GM18526 (cell line): ENCODE results near the gene CNTNAP2.

ENCODE experiments used
- POLR2A ChIP-seq: IDR thresholded peaks from 3 replicates; pipeline ENCODE4 v1.6.1; 2011; ENCODE audit not compliant: insufficient read length; ENCODE audit errors: extremely low read depth

Gene CNTNAP2

DNA sequence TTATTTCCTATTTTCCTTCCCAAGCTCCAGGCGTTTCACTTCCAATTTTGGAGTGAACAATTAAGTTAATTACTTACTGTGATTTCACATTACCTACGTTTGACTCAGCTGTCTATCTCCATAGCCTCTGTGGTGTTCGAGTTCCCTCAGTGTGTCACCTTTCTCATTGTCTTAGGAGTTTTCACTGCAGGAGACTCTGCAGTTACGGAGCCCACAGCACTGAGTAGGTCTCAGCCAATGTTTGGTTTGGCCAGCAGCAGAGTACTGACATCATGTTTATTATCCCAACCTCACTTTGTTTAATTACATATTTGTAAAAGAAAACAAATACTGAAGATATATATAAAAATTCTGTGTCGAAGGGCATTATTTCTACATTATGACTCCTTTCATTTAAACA, 1123.9 kb downstream of the CNTNAP2 start:
- no peak for TF ChIP-seq POLR2A

DNA sequence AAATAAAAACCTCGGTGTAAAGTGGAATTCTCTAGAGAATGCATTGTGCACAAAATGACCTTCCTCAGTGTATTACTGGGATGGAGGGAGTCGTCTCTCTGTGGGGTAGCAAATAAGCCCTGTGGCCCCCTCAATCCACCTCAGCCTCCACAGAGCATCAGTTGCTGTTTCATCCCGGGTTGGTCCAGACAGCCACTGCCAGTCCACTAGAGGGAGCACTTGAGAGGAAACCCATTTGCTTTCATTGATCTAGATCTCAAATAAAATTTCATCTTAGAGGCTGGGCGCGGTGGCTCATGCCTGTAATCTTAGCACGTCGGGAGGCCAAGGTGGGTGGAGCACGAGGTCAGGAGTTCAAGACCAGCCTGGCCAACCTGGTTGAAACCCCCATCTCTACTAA, 1128.7 kb downstream of the CNTNAP2 start:
- no peak for TF ChIP-seq POLR2A

DNA sequence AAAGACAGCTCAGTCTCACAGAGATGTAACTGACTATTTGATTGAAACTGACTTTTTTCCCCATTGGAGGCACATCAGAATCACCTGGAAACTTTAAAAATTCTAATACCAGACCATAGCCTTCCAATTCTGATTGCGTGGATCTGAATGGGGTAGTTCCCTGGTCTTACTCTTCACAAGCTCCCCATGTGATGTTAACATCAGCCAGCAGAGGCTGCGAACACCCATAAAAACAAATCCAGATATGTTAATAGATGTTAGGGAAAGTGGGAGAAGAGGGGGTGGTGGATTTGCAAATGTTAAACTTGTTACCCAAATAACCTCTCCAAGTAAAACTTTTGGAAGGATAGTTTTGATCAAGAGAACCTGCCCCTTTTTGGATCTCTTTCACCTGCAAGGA, 1133.4 kb downstream of the CNTNAP2 start:
- TF ChIP-seq POLR2A = no peak

DNA sequence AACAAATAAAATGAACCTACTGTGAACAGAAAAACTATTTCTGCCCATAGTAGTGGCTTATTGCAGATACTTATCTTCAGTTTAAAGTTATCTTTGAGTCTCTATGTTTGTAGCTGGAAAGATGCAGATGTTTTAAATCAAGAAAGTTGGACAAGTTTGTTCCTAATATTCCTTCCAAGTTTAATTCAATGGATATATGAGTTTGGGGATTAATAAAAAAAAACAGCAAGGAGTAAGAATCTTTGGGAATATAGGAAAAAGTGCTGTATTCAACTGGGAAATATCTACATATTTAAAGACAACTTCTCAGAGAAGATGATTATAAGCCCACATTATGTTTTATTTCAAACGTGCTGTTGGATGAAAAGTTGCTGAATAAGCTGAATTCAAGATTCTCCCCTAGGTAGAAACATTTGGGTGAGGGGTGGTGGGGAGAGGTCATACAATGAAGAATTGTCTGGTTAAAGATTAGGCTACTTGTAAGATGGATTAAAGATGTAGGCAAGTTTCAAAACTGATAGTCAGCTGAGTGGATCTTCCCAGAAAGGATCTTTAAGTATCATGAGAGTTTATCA, 1135.2 kb downstream of the CNTNAP2 start:
- no peak for TF ChIP-seq POLR2A

DNA sequence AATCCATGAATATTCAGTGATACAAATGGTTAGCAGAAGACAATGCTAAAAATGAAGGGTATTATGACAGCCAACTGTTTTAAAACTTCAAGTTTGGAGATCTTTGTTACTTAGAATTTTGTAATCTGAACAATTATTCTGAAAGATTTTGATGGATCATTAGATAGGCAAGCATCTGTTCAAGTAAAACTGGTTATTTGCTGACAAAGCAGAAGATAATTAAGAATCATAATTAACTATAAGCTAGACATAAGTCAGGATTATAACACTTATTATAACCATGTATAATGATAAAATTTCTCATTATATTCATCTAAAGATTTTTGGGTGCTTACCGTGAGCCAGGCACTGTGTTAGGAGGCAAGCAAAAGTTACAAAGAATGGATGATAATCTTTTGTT, 1145.1 kb downstream of the CNTNAP2 start:
- no peak for TF ChIP-seq POLR2A

DNA sequence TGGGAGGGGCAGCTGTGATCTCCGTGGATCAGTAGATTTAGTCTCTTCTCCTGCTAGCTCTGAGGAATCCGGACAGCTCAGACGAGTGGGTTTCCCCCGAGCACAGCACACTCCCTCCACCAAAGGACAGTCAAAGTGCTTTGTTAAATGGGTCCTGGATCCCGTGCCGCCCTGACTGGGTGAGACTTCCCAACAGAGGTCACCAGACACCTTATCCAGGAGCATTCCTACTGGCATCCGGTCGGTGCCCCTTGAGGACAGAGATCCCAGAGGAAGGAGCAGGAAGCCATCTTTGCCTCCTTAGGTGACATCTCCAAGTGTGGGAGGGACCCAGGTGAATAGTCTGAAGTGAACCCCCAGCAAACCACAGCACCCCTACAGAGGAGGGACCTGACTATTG, 1148.9 kb downstream of the CNTNAP2 start:
- no peak for TF ChIP-seq POLR2A

DNA sequence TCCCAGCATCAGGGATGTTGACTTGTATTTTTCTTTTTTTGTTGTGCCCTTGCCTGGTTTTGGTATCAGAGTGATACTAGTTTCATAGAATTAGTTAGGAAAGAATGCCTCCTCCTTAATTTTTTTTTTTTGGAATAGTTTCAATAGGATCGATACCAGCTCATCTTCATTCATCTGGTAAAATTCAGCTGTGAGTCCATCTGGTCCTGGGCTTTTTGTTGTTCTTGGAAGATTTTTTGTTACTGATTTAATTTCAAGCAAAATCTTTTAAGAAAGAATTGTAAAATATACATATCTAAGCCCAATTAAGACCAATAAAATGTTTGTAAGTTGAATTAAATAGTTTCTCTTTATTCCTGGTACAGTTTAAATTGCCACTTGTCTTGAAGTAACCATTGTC, 1159.5 kb downstream of the CNTNAP2 start:
- no peak for TF ChIP-seq POLR2A

DNA sequence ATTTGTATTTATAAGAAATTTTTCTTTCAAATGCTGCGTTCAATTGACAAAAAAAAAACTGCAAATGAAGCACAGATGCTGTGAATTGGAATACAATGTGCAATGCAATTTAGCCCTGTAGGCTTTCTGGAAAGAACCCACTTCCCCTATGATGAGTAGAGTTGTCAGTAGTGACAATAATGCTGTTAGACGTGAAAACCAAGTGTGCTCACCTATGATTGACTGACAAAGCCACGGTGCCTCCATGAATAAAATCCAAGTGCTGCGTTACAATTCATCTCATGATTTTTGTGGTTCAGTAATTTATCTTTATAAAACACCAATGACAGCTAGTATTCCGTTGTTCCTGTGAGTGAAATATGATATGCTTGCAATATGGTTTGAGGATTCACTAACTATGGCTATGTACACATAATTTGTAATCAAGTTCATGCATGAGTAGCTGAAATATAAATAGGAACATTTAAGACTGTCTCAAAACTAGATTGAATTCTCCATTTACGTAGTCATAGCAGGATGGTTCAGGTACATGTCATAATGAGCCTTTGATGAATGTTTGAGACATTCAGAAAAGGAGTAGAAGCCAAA, 1160.3 kb downstream of the CNTNAP2 start:
- TF ChIP-seq POLR2A = no peak

DNA sequence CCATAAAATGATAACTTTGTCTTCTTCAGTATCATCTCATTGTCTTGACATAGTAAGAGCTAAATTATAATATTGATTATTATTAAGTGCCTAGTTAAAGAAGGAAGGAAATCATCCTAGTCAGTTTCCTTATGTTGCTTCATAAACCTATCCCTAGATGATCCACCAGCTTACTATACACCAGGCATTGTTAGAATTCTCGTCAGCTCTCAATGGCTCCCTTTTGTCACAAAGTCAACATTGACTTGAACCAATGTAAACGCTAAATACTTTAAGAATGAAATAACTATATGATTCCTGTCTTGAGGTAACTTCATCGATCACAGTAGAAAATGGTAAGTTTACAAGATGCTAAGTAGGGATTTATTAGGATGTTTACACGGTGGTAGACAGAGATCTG, 1162.9 kb downstream of the CNTNAP2 start:
- TF ChIP-seq POLR2A = no peak

DNA sequence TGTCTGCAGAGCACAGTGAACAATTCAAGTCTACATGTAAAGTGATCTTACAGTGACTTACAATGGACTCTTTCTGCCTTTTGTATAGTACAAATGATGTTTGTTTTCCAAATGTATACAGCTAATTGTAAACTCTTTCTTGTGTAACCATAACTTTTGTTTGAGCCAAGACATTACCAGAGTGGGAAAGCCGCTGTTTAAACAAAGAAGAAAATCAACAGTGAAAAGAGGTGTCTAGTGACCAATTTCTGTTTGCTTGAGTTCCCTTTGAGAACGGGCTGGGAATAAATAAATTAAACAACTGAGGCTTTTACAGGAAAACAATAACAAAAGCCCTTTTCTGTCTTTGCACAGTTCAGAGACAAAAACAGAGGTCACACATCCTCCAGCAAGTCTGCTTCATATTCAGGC, 1163.4 kb downstream of the CNTNAP2 start:
- no peak for TF ChIP-seq POLR2A

DNA sequence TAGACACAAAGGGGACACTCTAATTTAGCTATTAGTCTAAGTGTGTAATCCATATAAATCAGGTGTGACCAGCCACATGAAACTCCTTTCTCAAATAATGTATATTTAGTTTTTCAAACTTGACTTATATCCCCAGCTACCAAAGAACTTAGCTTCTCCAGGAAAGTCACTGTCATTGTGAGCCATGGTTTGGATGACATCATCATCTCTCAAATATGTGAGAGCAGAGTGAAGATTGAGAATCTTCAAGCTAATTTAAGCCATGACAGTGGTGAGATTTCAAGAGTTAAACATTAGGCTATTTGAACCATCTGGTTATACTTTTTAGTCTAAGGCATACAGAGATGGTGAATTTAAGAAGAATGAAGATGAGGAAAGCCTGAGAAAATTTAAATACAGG, 1165.6 kb downstream of the CNTNAP2 start:
- TF ChIP-seq POLR2A = no peak

DNA sequence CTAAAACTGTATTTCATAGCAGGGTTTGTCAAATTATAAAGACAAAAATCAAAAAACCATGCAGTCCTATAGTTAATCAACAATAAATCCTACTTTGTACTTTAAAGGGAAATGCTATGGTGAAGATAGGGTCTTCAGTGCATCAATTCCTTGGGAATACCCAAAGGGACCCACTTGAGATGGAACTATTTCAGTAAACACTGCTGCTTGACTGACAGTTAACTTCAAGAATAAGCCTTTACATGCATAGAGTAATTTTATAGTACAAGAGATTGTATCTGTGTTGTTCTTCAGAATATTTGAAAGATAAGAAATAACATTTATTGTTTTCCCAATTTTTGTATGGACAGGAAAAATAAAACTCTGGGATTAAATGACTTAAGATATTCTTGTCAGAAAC, 1179.6 kb downstream of the CNTNAP2 start:
- TF ChIP-seq POLR2A = no peak

DNA sequence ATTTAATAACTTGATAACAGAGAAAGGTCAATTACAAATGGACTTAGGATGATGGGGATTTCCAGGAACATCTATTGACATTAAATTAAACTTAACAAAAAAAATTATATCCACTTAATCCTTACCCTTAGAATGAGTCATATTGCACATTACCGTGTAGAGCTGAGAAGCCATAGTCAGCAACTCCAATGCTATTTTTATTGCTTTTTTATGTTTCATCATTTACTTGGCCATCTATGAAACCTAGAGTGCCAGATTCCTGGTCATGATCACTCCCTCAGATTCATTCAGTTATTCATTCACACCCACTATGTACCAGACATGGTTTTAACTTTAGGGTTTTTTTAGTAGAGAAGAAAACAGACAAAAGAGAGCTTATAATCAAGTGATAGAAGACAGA, 1180.4 kb downstream of the CNTNAP2 start:
- no peak for TF ChIP-seq POLR2A

DNA sequence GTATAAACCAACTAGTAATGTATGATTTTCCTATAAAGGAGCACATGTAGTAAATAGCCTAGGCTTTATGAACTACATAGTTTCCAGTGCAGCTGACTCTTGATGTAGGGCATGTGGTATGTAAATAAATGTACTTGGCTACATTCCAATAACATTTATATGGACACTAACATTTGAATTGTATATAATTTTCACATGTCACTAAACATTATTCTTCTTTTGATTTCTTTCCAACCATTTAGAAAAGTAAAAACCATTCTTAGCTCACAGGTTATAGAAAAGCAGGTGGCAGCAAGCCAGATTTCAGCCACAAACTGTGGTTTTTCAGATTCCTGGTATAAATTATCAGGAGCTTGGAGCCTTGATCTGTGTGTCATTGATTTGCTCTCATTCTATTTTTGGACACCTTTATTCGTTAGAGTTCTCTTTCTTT, 1182.0 kb downstream of the CNTNAP2 start:
- TF ChIP-seq POLR2A = no peak

DNA sequence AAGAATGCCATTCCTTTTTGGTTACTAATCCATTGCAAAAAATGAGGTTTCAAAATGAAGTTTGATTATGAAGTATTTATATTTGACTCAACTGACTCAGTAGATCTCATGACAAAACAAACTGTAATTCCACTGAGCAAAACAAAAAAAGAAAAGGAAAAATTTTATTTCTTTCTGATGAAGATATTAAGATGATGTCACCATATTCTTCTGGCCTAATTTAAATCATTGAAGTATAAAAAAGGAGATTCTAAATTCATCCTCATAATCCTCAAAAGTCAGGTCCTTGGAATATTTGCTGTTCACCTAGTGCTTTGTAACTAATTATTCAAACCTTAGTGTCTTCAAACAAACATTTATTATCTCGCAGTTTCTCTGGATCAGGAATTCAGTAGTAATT, 1183.7 kb downstream of the CNTNAP2 start:
- no peak for TF ChIP-seq POLR2A

DNA sequence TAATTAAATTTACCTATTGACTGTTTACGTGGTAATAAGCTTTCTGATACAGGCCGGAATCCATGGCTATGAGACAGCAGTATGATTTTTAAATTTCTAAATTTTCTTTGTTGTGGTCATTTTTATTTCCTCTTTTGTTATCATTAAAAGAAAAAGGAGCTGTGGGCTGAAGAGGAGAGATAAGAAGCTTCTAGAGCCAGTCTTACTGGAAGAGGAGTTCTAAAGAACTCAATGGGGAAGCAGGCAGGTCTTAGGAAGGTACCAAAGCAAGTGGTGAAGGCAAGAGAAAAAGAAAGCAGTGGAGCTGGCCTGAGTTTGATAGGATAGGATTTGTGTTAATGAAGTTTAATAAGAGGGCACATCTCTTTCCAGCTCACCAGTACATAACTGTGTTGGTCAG, 1187.8 kb downstream of the CNTNAP2 start:
- no peak for TF ChIP-seq POLR2A

DNA sequence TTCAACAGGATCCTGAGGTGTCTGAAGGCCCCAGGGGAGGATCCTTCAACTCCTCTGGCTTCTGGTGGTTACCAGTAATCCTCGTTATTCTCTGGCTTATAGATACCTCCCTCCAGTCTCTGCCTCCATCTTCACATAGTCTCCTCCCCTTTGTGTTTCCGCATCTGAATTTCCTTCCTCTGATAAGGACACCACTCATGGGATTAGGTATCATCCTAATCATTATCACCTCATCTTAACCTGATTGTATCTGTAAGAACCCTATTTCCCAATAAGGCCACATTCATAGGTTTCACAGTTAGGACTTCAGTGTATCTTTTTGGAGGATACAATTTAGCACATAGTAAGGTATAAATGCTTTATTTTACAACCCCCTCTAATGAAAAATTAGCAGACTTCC, 1189.2 kb downstream of the CNTNAP2 start:
- no peak for TF ChIP-seq POLR2A
